Stimulated activated CD4-positive, alpha-beta T cell treated with anti-CD3 and anti-CD28 coated beads, Interleukin-4, amount 100 ng/mL, for 4 hours (primary cell): ENCODE measurements around the gene TMCO6.
"Not testable (repeated sequence)": the region's sequence is repeated elsewhere in the genome, so short reads cannot be mapped to it uniquely, and the experiment has no call there.

Experiments
- DNase-seq, 2 experiments: peaks; one replicate each; pipeline ENCODE4 v3.0.0-alpha.2; 2020

TMCO6 gene

DNA sequence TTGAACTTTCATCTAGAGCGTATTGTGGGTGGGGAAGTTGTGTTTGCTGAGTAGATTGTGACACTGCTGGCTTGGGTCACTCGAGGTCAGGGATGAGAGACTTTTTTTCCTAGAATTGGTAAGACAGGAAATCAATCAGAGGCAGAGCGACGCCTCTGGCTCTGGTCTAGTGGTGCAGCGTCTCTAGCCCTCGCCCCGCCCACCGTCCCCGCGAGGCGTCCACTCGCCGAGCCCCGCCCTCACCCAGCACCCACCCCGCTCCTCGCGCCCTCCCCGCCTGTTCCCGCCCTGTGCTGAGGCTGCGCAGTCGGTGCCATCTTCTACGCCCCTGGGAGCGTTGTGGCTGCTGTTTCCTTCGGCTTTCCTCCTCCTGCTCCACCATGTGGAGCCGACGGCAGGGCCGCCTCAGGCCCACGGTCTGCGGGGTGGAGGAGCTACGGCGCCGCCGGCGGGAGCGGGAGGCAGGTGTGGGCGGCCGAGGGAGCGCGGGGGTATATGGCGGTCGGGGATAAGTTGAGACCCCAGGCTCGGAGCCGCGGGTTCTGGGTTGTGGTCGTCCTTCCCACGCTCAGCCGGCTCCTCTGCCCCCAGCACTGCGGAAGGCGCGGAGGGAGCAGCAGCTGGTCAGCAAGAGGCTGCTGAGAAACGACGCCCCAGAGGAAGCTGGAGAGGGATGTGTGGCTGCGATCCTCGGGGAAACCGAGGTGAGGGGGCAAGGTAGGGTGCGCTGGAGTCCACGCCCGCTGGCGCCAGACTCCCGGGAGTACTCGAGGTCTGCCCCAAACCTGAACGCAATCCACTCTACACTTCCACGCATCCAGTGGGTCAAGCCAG, at the start of gene TMCO6:
Gene TMCO6 (plus strand): TSS at position 304 of the 834 bp plus-strand sequence. CDS start 77 bp downstream, at position 381.
- peak; percentile 93 to 98 for DNase-seq

DNA sequence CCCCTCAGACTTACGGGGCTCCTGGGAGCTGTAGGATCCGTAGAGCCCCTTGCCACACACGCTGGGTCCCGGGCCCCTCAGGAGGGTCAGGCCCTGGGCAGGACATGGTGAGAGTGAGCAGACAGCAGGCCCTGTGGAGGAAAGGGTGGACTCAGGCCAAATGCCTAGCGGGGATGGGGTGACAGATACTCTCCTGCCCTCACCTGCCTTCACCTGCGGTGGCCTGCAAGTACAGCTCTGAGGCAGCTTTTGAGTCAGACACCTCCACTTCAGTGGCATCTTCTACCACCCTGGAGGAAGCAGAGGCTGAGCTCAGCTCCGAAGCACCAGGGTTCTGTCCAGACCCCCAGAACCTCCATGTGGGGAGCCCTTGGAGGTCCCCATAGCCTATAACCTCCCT, 48.4 kb upstream of the TMCO6 start:
- no peak for DNase-seq

DNA sequence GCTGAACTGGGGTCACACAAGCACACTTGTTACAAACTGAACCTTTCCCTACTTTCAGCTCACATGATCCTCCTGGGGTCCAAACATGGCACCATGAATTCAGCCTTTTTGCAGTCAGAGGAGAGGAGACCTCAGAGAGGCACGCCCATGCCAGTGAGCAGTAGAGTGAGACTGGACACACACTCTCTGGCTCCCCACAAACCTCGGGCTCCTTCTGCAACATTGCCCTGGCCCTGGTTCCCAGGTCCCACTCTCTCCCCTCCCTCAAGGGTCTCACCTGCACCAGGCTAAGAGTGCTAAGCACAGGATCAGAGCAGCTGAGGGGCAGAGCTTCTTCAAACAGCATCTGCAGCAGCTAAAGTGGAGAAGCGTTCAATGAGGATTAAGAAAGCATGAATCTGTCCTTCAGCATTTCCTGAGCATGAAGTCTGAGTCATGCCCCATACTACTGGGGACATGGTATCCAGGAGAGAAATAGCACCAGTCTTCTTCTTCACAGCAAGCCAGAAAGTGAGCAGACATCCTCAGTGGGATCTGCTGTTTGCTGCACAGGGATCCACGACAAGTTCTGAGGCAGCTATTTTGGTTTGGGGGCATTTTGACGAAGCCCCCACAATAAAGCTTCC, 47.4 kb upstream of the TMCO6 start:
- no peak for DNase-seq

DNA sequence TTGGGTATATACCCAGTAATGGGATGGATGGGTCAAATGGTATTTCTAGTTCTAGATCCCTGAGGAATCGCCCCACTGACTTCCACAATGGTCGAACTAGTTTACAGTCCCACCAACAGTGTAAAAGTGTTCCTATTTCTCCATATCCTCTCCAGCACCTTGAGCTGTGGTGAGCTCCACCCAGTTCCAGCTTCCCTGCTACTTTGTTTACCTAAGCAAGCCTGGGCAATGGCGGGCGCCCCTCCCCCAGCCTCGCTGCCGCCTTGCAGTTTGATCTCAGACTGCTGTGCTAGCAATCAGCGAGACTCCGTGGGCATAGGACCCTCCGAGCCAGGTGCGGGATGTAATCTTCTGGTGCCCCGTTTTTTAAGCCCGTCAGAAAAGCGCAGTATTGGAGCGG, 46.2 kb upstream of the TMCO6 start:
- DNase-seq = not testable (repeated sequence)

DNA sequence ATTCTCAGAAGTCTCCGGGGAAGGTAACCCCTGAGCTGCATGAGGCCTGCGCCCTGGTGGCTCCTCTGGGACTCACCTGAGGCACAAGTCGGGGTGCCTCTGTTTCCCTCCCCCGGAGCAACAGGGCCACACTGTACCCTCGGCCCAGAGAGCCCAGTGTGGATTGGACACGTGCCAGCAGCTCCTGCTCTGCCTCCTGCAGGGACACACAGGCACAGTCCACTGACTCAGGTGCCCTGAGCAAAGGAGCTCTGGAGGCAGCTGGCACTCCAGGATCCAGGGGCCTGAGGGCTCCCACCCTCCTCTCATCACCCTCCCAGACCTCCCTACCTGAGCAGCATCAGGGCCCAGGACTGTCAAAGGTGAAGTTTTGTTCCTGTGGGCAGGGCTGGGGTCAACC, 45.1 kb upstream of the TMCO6 start:
- no peak for DNase-seq

DNA sequence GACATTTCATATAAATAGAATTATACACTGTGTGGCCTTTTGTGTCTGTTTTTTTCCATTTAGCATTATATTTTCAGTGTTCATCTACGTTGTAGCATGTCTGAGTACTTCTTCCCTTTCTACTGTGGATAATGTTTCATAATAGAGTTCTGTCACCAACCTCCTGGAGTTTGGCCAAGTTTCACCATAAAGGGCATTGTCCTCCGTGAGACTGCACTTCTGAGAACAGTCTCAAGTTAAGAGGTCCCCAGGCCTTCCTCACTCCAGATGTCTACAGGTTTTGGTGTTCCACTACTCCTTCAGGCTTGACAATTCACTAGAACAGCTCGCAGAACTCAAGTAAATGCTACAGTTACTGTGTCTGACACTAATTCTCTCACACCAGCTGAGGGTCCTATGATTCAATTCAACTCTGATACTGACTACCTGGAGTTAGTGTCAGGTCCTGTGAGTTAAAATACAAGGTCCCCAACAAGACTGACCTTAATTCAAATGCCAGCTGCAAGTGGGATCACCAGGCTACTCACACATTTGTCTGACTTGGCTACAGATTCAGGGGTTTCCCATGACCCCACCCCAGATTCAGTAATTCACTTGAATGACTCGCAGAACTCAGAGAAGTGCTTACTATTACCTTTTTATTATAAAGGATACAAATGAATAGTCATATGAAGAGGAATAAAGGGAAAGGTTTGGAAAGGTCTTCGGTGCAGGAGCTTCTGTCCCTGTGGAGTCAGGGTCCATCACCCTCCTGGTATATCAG, 43.5 kb upstream of the TMCO6 start:
- no peak for DNase-seq

DNA sequence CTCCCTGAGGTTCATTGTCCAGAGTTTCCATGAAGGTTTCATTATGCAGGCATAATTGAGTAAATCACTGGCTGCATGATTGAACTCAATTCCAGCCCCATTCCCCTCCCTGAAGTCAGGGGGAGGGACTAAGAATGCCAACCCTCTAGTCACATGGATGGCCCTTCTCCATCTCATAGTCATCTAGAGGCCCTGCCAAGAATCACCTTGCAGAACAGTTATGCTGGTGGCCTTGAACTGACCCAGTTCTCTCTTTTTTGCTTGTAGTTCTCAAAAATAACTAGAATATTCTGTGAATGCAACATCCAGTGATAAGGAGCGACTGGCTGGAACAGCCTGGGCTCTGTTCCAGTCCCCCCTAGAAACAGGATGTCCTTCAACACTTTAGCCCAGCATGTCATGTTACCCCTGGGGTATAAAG, 42.9 kb upstream of the TMCO6 start:
- no peak for DNase-seq

DNA sequence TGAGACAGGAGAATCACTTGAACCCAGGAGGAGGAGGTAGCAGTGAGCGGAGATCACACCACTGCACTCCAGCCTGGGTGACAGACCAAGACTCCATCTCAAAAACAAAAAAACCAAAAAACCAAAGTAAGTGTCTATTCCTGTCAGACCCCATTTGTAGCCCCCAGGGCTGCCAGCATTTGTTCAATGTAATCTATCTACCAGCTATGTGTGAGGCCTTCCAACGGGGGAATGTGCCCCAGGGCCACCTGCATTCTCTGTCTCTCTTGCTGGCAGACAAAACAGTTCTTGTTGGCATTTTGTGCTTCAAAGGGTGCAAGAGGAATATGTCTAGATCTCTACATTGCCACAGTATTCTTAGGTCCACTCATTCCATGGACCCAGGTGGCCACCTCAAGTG, 40.4 kb upstream of the TMCO6 start:
- DNase-seq = no peak

DNA sequence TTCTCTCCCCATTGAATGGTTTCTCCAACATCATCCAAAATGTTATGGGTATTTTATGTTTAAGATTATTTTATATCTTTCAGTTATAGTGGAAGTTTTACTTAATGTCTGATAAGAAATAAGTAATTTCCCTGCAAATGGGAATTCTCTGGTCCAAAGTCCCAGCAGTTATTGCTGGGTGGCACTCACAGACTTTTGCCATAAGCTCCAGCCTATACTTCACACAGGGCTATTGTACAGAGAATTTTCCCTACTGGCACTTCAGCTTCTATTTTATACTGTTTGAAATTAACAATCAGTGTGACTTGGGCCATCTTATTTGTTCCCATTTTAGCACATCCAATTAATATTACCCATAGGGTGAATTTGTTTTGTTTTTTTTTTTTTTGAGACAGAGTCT, 39.2 kb upstream of the TMCO6 start:
- DNase-seq = no peak

DNA sequence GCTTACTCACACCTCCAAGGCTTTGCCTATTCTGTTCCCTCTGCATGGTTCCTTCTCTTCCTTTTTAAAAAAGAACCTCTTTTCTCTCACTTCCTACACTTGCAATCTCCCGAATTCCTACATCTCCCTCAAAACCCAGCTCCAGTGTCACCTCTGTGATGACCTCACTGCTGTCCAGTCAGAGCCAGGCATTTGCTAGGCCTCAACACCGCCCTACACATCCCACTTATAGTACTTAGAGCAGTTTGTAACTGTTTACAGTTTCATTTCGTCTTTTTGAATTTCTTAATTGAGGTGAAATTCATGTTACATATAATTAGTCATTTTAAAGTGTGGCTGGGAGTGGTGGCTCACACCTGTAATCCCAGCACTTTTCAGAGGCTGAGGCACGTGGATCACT, 37.1 kb upstream of the TMCO6 start:
- no peak for DNase-seq

DNA sequence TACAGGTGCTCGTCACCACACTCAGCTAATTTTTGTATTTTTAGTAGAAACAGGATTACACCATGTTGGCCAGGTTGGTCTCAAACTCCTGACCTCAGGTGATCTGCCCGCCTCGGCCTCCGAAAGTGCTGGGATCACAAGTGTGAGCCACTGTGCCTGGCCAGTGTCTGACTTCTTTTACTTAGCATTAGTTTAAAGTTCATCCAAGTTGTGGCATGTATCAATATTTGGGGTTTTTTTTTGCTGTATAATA, 35.9 kb upstream of the TMCO6 start:
- not testable (repeated sequence) for DNase-seq

DNA sequence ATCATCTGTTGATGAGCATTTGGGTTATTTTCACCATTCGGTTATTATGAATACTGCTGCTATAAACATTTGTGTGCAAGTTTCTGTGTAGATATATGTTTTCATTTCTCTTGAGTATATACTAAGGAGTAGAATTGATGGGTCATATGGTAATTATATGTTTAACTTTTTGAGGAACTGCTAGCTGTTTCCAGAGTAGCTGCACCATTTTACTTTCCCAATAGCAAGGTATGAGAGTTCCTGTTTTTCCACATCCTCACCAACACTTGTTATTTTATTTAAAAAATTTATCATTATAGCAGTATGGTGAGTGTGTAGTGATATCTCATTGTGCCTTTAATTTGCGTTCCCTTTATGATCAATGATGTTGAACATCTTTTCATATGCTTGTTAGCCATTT, 35.5 kb upstream of the TMCO6 start:
- DNase-seq = no peak

DNA sequence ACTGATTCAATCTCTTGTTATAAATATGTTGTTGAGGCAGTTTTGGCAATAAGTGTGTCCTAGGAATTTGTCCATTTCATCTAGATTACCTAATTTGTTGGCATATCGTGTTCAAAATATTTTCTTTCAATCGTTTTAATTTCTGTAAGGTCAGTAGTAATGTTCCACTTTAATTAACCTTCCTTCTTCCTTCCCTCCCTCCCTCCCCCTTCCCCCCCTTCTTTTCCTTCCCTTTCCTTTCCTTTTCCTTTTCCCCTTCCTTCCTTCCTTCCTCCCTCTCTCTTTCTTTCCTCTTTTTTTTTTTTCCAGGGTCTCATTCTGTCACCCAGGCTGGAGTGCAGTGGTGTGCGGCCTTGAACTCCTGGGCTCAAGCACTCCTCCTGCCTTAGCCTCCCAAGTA, 33.4 kb upstream of the TMCO6 start:
- no peak for DNase-seq

DNA sequence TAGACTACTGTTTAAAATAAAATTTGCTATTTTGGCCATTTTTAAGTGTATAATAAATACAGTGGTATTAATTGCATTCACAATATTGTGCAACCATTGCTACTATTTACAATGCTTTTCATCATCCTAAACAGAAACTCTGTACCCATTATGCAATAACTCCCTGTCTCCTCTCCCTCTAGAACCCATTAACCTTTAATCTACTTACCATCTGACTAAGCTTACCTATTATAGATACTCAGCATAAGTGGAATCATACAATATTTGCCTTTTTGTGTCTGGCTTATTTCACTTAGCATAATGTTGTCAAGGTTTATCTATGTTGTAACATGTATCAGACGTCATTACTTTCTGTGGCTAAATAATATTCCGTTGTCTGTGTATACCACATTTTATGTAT, 32.2 kb upstream of the TMCO6 start:
- no peak for DNase-seq

DNA sequence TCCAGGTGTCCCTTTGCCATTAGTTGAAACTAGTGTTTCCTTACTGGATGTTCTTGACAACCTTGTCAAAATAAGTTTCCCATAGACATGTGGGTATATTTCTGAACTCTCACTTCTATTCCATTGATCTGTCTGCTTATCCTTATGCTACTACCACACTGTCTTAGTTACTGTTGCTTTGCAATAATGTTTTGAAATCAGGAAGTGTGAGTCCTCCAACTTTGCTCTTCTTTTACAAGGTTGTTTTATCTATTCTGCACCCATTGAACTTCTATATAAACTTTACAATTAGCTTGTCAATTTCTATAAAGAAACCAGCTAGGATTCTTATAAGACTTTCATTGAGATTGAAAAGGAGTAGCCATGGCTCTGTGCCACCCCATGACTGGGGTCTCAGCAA, 30.5 kb upstream of the TMCO6 start:
- DNase-seq = no peak

DNA sequence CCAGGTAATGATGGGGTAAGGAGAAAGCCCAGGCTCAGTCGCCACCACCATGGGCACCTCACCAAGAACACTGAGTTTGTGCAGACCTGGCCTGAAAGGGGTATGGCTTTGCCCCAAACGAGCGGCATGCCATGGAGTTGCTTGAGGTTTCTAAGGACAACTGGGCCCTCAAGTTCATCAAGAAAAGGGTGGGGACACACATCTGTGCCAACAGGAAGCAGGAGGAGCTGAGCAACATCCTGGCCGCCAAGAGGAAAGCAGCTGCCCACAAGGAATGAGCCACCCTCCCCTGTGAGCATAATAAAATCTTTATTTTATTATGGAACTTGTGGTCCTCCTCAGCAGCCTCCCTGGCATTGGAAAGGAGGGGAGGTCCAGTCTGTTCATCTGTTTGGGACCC, 30.1 kb upstream of the TMCO6 start:
- DNase-seq = no peak

DNA sequence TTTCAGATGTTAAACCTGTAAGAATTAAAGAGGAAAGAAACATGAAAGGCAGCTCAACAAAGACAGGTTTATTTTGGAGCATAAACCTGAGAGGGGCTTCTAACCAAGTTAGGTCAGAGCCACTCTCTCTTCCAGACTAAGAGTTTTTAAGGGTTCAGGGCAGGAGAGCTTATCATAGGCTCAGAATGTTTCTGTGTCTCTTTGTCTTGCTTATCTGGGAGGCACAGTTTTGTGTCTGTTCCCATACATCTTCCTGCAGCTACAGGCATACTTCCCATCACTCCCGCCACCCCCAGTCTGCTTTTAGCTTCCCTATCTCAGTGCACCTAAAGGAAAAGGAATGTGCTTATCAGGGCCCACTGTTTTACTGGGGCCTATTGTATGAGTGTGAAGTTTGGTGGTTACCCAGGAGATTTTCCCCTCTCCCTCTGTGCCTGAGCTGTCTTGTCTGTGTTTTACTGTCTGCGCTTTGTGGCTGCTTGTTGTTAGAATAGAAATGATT, 28.2 kb upstream of the TMCO6 start:
- DNase-seq = no peak

DNA sequence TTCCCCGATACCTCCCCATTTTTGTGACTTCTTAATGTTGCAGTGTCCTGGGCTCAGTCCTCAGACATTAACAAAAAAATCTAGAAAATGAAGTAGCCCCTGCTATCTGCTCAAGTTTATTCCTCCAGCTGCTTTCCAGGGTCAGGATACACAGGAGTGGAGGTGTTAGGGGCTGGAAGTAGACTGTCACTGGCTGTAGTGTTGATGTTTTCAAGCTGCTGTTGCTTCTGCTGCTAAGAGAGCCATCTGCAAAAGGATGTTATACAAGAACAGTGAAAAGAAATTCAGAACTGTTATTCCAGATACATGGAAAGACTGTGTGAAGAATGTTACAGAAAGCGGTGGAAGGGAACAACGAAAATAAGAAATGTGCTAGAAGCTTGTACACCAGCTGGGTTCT, 16.9 kb upstream of the TMCO6 start:
- no peak for DNase-seq

DNA sequence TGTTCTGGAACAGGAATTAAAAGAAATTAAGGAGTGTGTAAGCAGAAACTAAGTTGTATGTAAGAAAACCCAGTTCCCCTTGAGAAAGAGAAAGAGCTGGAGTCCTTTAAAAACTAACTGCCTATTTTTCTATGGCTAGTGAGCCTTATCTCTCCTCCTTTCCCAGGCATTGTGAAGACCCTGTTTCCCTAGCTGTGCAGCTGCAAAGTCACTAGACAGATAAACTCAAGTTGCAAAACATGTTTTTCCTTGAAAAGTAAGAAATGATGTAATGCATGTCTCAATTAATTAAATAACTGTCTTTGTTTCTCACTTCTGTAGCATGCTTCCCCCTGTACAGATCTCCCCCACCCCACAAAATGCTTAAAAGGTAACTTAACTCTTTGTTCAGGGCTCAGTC, 16.2 kb upstream of the TMCO6 start:
- not testable (repeated sequence) for DNase-seq

DNA sequence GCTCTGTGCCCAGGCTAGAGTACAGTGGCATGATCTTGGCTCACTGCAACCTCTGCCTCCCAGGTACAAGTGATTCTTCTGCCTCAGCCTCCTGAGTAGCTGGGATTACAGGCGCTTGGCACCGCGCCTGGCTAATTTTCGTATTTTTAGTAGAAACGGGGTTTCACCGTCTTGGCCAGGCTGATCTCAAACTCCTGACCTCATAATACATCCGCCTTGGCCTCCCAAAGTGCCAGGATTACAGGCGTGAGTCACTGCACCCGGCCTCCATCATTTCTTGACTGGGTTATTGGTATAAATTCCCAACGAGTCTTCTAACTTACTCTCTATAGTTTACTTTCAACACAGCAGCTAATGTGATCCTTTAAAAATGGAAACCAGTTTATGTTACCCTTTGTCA, 14.4 kb upstream of the TMCO6 start:
- DNase-seq = not testable (repeated sequence)

DNA sequence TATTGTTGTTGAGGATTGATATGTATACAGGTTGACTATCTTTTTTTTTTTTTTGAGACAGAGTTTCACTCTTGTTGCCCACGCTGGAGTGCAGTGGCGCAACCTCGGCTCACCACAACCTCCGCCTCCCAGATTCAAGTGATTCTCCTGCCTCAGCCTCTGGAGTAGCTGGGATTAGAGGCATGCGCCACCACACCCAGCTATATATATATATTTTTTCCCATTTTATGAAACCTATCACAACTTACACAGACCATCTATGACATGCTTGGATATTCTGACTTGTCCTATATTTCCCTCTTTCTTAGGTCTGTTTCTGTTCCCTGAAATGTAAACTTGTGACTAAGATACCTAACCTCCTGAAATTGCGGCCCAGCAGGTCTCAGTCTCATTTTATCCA, 11.3 kb upstream of the TMCO6 start:
- DNase-seq = no peak

DNA sequence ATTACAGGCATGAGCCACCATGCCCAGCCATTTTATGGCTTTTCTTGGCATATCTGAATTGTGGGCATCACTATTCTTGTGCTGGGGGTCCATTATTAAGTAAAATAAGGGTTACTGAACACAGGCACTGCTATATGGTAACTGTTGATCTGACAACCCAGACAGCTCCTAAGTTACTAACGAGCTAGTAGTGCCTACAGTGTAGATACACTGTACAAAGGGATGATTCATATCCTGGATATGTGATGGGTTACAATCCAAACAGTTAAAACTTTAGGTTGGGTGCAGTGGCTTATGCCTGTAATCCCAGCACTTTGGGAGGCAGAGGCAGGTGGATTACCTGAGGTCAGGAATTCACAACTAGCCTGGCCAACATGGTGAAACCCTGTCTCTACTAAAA, 10.5 kb upstream of the TMCO6 start:
- DNase-seq = no peak

DNA sequence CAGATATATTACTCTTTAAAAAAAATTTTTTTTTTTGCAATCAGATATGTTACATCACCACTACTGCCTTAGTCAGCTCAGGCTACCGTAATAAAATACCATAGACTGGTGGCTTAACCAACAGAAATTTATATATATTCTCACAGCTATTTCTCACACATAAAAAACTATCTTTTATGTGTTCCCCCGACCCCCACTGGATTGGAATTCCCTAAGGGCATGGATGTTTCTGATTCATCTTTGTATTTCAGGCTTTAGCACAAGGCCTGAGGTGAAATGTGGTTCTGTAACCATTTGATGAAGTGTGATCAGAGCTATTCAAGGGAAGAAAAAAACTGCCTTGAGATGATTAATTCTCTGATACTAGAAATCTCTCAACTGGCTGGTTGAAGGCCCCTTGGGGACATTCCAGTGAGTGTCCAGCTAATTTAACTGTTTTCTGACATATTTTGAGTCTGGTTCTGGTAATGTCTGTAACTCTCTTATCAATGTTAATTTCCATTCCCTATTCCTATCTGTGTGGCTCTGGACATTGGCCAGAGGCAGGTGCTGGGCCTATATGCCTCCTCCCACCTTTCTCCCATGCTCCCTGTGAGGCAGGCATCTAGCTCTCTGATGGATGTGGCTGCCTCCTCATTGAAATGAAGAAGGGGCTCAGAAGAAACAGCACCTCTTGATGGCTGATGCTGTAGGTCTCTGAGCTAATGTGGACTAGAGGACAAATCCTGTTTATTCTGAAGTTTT, 8.8 kb upstream of the TMCO6 start:
- no peak for DNase-seq
